ENCODE measurements around the gene ERVW-1. TPM values are rescaled to one million over a fixed set of nuclear protein-coding genes. Genes with fewer than 3 reads are reported as not detected.
"Not testable (repeated sequence)": the region's sequence is repeated elsewhere in the genome, so short reads cannot be mapped to it uniquely, and the experiment has no call there.

ERVW-1 gene
- total RNA-seq, 1 donor from 2014 or later = 0.12 TPM

- H3K27me3 Mint-ChIP-seq = no peaks in the 10 kb centered on the region
- no peak overlapping the region for H3K4me3 Mint-ChIP-seq
- TF ChIP-seq CTCF (conservative IDR thresholded peaks at IDR 0.05) = no peak
- peaks cover 11% of the 10 kb centered on the region for H3K36me3 Mint-ChIP-seq
- DNase-seq (ENCODE audit: extremely low spot score, unreplicated experiment) = no peak
- no peaks in the 10 kb centered on the region for H3K9me3 Mint-ChIP-seq
- no peak overlapping the region for H3K27ac Mint-ChIP-seq
- no peaks in the 10 kb centered on the region for H3K4me1 Mint-ChIP-seq (ENCODE audit: unreplicated experiment)
These were observed 10.1 kb upstream of the ERVW-1 start for GRCh38 chr7:92487804-92488203.

GRCh38 chr7:92485974-92486373 is 8.2 kb upstream of the ERVW-1 start:
- peak overlapping the region; percentile 18 for H3K27ac Mint-ChIP-seq
- H3K9me3 Mint-ChIP-seq = no peaks in the 10 kb centered on the region
- DNase-seq (ENCODE audit: extremely low spot score, unreplicated experiment) = no peak
- H3K27me3 Mint-ChIP-seq = no peaks in the 10 kb centered on the region
- H3K4me3 Mint-ChIP-seq = no peak overlapping the region
- H3K36me3 Mint-ChIP-seq = peaks cover 11% of the 10 kb centered on the region
- no peak for TF ChIP-seq CTCF (conservative IDR thresholded peaks at IDR 0.05)
- no peaks in the 10 kb centered on the region for H3K4me1 Mint-ChIP-seq (ENCODE audit: unreplicated experiment)

- TF ChIP-seq CTCF (conservative IDR thresholded peaks at IDR 0.05) = no peak
- no peak overlapping the region for H3K4me3 Mint-ChIP-seq
- no peaks in the 10 kb centered on the region for H3K4me1 Mint-ChIP-seq (ENCODE audit: unreplicated experiment)
- peaks cover 11% of the 10 kb centered on the region for H3K36me3 Mint-ChIP-seq
- H3K27ac Mint-ChIP-seq = no peak overlapping the region
- DNase-seq (ENCODE audit: extremely low spot score, unreplicated experiment) = no peak
- no peaks in the 10 kb centered on the region for H3K27me3 Mint-ChIP-seq
- H3K9me3 Mint-ChIP-seq = no peaks in the 10 kb centered on the region
These were observed 7.6 kb upstream of the ERVW-1 start for GRCh38 chr7:92485267-92485892.

GRCh38 chr7:92484226-92484625 is 6.5 kb upstream of the ERVW-1 start:
- not testable (repeated sequence) for H3K4me3 Mint-ChIP-seq; DNase-seq (ENCODE audit: extremely low spot score, unreplicated experiment); H3K27ac Mint-ChIP-seq; H3K9me3 Mint-ChIP-seq; H3K27me3 Mint-ChIP-seq; H3K4me1 Mint-ChIP-seq (ENCODE audit: unreplicated experiment)
- H3K36me3 Mint-ChIP-seq = peaks cover 11% of the 10 kb centered on the region

- H3K4me3 Mint-ChIP-seq; H3K9me3 Mint-ChIP-seq; H3K27me3 Mint-ChIP-seq; H3K27ac Mint-ChIP-seq; H3K4me1 Mint-ChIP-seq (ENCODE audit: unreplicated experiment); DNase-seq (ENCODE audit: extremely low spot score, unreplicated experiment): not testable (repeated sequence)
- H3K36me3 Mint-ChIP-seq = peaks cover 11% of the 10 kb centered on the region
These were observed 5.9 kb upstream of the ERVW-1 start for GRCh38 chr7:92483624-92484023.

GRCh38 chr7:92479146-92479545 is 1.4 kb upstream of the ERVW-1 start:
- not testable (repeated sequence) for DNase-seq (ENCODE audit: extremely low spot score, unreplicated experiment); H3K4me1 Mint-ChIP-seq (ENCODE audit: unreplicated experiment); H3K36me3 Mint-ChIP-seq; H3K27ac Mint-ChIP-seq; H3K9me3 Mint-ChIP-seq; H3K27me3 Mint-ChIP-seq; H3K4me3 Mint-ChIP-seq

- Mint-ChIP-seq H3K27ac (no peak overlapping the region), H3K4me1 (ENCODE audit: unreplicated experiment) (no peaks in the 10 kb centered on the region)
These were observed 965 bp upstream of the ERVW-1 start for GRCh38 chr7:92478711-92479110.

More at GRCh38 chr7:92478711-92479110, 965 bp upstream of the ERVW-1 start:
- TF ChIP-seq CTCF (conservative IDR thresholded peaks at IDR 0.05) = no peak
- no peaks in the 10 kb centered on the region for H3K9me3 Mint-ChIP-seq
- DNase-seq (ENCODE audit: extremely low spot score, unreplicated experiment) = no peak
- H3K27me3 Mint-ChIP-seq = no peaks in the 10 kb centered on the region
- H3K4me3 Mint-ChIP-seq = no peak overlapping the region
- peaks cover 3% of the 10 kb centered on the region for H3K36me3 Mint-ChIP-seq
